Measurements from ENCODE around the gene EML6.

EML6 gene

GRCh38 chr2:54952425-54952824 is 229.0 kb downstream of the EML6 start:
- DNase-seq = no peak

- no peak for DNase-seq
These were observed 229.6 kb downstream of the EML6 start for GRCh38 chr2:54952978-54953456.

DNA sequence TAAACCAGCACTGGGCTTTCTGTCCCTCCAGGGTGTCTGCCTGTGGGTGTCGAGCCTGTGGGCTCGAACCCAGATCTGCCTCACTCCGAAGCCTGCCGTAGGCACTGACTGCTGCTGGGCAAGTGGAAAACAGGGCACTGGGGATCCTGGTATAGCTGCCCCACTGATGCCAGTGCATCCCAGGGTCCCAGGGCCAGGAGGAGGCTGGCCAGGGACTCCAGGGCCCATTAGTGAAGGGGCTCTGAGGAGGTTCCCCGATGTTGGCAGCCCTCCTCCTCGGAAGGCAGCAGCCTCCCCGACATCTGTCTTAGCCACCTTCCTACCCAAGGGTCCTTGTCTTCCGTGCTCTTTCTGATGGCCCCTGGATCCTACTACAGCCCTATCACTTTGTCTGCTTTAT is 230.7 kb downstream of the EML6 start:
- DNase-seq = no peak

DNA sequence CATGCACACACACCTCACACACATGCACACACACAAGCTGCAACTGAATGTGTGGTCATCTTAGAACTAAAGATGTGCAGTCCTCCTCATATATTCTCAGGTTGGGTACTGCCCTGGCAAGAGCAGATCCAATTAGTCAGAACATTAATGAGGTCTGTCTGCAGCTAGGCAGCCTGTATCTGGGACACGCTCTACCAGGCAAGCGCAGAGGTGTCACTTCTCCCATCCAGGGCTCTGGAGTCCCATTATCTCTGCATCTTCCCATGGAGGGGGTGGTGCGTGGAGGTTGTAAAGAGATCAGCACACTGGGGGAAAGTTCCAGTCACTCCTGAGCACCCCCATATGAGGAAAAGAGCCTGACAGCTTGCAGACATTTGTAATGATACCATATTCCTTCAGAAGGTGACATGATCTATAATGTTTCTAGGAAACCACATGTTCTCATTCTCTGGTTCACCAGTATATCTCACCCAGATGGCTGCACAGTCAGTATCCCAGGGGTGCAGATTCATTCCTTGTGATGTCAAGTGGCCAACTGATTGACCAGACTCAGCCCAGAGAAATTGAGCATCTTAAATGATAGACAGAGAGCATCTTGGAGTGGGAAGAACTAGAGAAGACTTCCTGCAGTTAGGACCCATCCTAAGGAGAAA is 231.4 kb downstream of the EML6 start:
- DNase-seq = no peak

GRCh38 chr2:54955358-54956110 is 232.1 kb downstream of the EML6 start:
- DNase-seq = no peak

DNA sequence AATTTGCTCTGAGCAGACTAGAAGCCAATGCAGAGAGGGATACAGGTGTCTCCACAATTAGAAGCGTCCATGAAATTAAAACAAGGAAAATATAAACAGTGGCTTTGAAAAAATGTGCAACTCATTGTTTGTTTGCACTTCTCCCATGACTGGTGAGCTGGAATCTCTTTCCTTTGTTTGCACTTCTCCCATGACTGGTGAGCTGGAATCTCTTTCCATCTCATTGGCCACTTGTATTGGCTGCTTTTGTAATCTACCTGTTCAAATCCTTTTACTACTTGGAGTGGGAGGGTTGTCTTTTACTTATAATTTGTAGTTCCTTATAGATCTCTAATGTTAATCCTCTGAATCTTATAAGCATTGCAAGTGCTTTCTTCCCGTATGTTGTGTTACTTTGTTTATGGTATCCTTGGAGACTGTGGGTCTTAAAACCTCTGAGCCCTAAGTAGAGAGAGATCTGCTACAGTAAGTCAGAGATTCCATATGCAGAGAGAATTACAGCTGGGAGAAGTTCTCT is 232.7 kb downstream of the EML6 start:
- no peak for DNase-seq

DNA sequence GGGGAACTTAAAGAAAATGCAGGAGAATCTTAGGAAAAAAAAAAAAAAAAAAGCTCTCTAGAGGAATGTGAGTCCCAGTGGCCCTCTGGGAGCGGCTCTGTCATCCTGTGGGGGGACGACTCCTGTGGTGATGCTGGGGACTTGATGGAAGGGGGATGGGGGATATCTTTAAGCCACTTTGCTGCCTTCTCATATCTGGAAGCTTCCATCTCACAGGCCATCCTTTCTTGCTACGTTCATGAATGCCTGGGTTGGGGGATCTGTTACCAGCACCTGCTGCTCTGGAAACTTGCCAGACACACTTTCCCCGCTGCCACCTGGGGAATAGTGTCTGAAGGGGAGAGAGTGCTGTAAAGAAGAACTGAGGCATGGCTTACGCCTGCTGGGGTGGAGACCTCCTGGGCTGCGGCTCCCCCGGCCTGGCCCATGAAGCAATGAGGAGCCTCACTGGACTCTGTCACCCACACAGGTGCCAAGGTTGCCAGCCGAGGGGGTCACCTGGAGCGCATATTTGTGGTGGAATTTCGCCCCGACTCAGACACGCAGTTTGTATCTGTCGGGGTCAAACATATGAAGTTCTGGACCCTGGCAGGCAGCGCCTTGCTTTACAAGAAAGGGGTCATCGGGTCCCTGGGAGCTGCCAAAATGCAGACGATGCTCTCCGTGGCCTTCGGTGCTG is 234.0 kb downstream of the EML6 start:
- no peak for DNase-seq

- DNase-seq = no peak
These were observed 235.4 kb downstream of the EML6 start for GRCh38 chr2:54958717-54959371.

DNA sequence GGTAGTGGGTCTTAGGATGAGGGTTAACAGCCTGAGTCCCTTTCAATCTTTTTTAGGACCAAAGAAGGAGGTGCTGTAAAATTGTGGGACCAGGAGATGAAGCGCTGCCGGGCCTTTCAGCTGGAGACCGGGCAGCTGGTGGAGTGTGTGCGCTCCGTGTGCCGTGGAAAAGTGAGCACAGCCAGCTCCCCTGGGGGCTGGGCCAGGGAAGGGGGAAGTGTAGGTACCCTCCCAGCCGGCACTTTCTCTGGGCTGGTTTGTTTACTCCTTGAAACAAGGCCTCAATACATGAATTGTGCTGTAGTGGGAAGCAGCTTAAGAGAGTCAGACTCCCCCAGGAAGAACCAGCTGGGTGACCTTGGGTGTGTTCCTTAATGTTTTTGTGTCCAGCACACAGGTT is 236.7 kb downstream of the EML6 start:
- DNase-seq = no peak

- DNase-seq = no peak
These were observed 239.0 kb downstream of the EML6 start for GRCh38 chr2:54962511-54962910.

DNA sequence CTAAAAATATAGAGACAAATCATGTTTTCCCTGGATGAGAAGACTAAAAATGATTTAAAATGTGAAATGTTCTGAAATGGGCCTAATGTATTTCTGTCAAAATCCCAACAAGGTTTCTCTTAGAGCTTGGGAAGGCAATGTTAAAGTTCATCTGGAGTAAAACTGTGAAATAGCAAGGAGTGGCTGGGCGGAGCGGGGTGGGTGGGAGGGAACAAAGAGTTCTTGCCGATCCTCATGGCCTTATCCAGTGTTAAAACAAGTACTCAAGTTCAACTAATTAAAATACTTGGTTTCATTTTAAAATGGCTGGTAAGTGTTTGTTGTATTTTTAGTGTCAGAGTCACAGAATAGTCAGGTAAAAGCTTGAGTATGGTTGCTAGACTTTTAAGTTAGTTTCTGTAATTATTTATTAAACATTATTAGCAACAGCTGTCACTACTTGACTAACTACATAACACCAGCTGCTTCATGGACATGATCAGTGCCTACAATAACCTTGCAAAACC is 239.5 kb downstream of the EML6 start:
- no peak for DNase-seq

DNA sequence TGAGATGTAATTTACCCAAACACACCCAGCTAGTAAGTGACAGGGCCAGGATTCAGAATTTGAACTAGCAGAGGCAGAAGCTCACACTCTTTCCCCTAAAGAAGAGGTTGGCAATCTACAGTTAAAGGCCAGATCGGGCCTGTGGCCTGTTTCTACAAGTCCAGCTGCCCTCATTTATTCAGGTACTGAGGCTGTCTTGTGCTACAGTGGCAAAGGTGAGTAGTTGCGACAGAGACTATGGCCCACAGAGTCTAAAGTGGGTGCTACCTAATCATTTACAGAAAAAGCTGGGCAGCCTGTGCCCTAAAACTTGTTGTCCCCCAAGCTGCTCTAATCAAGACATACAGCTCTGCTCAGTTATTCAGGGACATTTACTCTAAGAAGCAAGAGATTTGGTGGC is 240.0 kb downstream of the EML6 start:
- no peak for DNase-seq

DNA sequence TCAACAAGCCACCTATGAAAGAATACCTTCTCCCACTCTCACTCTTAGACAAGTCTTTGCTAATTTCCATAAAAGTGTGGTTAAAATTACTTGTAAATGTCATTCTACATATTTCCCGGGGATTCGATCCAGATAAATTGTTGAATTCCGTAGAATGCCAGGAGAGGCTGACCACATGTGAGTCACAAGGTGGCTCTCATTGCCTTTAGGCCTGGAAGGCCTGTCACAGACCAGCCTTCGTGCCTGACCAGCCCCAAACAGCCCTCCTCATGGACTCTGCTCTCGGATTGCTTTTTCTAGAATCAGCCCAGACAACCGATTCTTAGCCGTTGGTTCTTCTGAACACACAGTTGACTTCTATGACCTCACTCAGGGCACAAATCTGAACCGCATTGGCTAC is 240.8 kb downstream of the EML6 start:
- no peak for DNase-seq

DNA sequence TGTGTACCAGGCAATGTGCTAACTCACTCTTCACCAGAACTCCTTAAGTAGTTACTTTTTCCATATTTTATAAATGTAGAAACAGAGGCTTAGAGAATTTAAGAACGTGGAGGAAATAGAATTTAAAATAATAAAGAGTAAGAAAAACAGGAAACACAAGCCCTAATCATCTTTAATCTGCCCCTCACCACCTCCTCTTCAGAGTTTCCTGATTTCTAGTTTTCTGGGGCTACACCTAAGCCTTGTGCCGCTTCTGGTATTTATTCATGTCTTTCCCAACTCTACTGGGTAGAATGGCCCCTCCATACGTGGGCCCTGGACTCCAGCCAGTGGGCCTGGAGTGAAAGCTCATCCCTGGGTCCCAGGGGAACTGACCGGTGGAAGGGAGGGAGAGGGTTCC is 241.4 kb downstream of the EML6 start:
- no peak for DNase-seq

GRCh38 chr2:54965425-54965824 is 242.0 kb downstream of the EML6 start:
- no peak for DNase-seq

DNA sequence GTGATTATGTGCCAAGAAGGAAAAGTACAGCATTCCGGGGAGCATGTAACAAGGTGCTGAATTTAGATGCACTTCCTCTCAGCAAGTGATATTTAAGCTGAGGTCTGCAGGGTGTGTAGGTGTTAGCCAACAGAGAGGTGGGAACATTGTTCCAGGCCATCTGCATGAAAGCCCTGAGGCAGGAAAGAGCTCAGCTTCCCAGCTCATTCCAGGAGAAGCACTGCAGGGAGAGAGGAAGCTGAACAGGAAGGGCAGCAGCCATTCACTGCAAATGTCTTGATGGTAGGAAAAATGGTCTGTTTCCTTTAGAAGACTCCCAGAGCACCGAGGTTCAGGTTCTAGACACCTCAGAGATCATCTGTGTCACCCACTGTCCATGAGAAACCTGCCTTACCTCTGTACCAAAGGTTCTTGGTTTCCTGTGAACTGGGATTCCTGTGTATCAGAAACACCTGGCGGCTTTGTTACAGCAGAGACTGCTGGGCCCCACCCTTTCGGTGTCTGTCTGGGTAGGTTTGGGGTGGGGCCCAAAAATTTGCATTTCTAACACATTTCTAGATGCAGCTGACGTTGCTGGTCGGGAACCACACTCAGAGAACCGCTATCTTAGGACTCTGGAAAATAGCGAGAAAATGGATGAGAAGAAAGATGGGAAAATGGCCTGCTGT is 242.8 kb downstream of the EML6 start:
- DNase-seq = no peak

- DNase-seq = no peak
These were observed 243.4 kb downstream of the EML6 start for GRCh38 chr2:54966837-54967236.

- DNase-seq = no peak
These were observed 243.8 kb downstream of the EML6 start for GRCh38 chr2:54967269-54967668.

GRCh38 chr2:54967759-54968365 is 244.4 kb downstream of the EML6 start:
- no peak for DNase-seq

DNA sequence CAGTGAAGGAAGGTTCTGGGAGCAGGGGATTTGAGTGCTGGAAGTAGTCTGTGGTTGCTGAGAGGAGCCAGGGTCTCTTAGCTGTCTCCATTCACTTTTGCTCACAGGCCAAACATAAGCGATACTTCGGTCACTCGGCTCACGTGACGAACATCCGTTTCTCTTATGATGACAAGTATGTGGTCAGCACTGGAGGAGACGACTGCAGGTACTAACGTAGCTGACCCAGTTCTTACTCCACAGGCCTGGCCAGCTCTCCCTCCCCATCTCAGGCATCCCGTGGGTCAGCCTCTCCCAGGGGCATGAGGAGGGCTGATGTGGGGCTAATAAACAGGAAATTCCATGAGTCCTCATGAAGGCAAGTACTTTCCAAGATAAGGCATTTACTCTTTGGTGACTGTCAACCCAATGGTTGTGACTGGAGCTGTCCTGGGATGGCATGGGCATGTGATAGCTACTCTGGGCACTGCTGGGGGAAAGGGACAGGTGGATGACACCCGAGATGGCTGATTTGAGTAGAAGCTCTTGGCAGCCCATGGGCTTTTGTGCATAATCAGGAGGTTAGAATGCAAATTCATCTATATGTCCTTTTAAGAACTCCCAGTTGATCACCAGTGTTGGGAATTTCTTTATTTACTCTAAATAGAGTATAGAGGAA is 245.2 kb downstream of the EML6 start:
- no peak for DNase-seq

GRCh38 chr2:54969295-54969939 is 246.0 kb downstream of the EML6 start:
- DNase-seq = no peak

Data from central memory CD4-positive, alpha-beta T cell (primary cell).